ENCODE data around the gene HMGB1.

- TF ChIP-seq POLR2A (IDR thresholded peaks at IDR 0.05) (no peak), CTCF (IDR thresholded peaks at IDR 0.05) (no peak)
Measured at GRCh38 chr13:30479883-30480219, 14.1 kb upstream of the HMGB1 start.

Measured in uterus (tissue), 2 donors.